HepG2 (cell line): ENCODE results near the gene LSM12. TPM values are rescaled to one million over a fixed set of nuclear protein-coding genes. Genes with fewer than 3 reads are reported as not detected.

Experiments
- ATAC-seq: fragments of 200-7000 bp; cut with Tn5 transposase; 3 replicates; pipeline ENCODE4 v1.9.1; 2020; ENCODE audit warnings: mild to moderate bottlenecking, moderate library complexity
- BruUV-seq: library from RNA; stranded (reverse); fragments of 400-500 nt; replicated peaks from 2 replicates; lab custom pipeline; 2021; lab: Mats Ljungman, UMichigan
- CTCF ChIA-PET: fragments of 300-600 bp; formaldehyde crosslinking; extraction: SDS; loops from one replicate; lab custom pipeline; 2021; ENCODE audit warnings: low total read pairs, inconsistent platforms, low intra/inter-chr PET ratio; lab: Yijun Ruan, JAX
- POLR2A ChIA-PET: fragments of 350-600 bp; sonication (Branson Sonifier 250); formaldehyde crosslinking; loops from one replicate; lab custom pipeline; 2020; ENCODE audit warnings: antibody characterized with exemption, inconsistent platforms; lab: Yijun Ruan, JAX
- DNase-seq: peaks from one replicate; pipeline ENCODE4 v3.0.0-alpha.2; 2015; ENCODE audit warnings: low spot score
- FAIRE-seq: peaks from 3 replicates; lab custom pipeline; 2011; peaks lifted over from hg19 to GRCh38; lab: Jason Lieb, UNC
- H2AFZ ChIP-seq: one replicate; pipeline ENCODE4 v1.6.1; 2011; ENCODE audit warnings: low read length, inconsistent platforms
- H3K27ac ChIP-seq: fragments of 300-600 bp; 3 replicates; pipeline ENCODE4 v1.8.0; 2011; ENCODE audit warnings: mixed run types, mild to moderate bottlenecking, mixed read lengths, low read length, inconsistent platforms; ENCODE audit not compliant: insufficient read depth; ENCODE audit errors: extremely low read length
- H3K27me3 ChIP-seq, 2 experiments: fragments of 200-600 bp in 1 of 2; 2 replicates in 1 of 2; 3 replicates in 1 of 2; pipeline versions ENCODE4 v1.6.0 to v1.8.0; 2011; ENCODE audit warnings: low read length in 2 of 2, mild to moderate bottlenecking in 2 of 2, moderate library complexity in 2 of 2, inconsistent platforms in 1 of 2; ENCODE audit not compliant: insufficient read depth in 2 of 2, control insufficient read depth in 1 of 2
- H3K36me3 ChIP-seq, 2 experiments: fragments of 200-600 bp in 1 of 2; replicated peaks in 1 of 2; 2 replicates in 1 of 2; 3 replicates in 1 of 2; pipeline versions ENCODE4 v1.5.1 to v1.8.0; 2011; ENCODE audit warnings: low read length in 2 of 2, inconsistent platforms in 1 of 2; ENCODE audit not compliant: insufficient read depth in 2 of 2, control insufficient read depth in 1 of 2
- H3K4me1 ChIP-seq: 2 replicates; pipeline ENCODE4 v1.5.1; 2012; ENCODE audit warnings: low read length, inconsistent platforms; ENCODE audit not compliant: insufficient read depth
- H3K4me2 ChIP-seq: 2 replicates; pipeline ENCODE4 v1.6.0; 2011; ENCODE audit warnings: low read depth, low read length, inconsistent platforms
- H3K4me3 ChIP-seq, 3 experiments: fragments of 200-600 bp in 1 of 3; sonication (generic), shearing (Covaris generic) in 1 of 3; replicated peaks in 1 of 3; 2 replicates each; pipeline ENCODE4 v1.5.1; 2011 to 2016; ENCODE audit warnings: low read length in 3 of 3, inconsistent platforms in 2 of 3, low read depth in 2 of 3, mild to moderate bottlenecking in 2 of 3, control low read depth in 1 of 3, mixed read lengths in 1 of 3; ENCODE audit not compliant: insufficient read depth in 1 of 3
- H3K79me2 ChIP-seq: one replicate; pipeline ENCODE4 v1.6.1; 2011; ENCODE audit warnings: low read length, inconsistent platforms; ENCODE audit not compliant: insufficient read depth
- H3K9ac ChIP-seq: 2 replicates; pipeline ENCODE4 v1.6.0; 2011; ENCODE audit warnings: mild to moderate bottlenecking, low read depth, low read length, inconsistent platforms; ENCODE audit not compliant: insufficient read depth
- H3K9me3 ChIP-seq: 2 replicates; pipeline ENCODE4 v1.5.1; 2012; ENCODE audit warnings: mild to moderate bottlenecking, low read length
- H4K20me1 ChIP-seq: 2 replicates; pipeline ENCODE4 v1.6.0; 2011; ENCODE audit warnings: inconsistent platforms, mild to moderate bottlenecking, low read length, moderate library complexity; ENCODE audit not compliant: insufficient read depth
- ARID3A ChIP-seq: IDR thresholded peaks from 2 replicates; pipeline ENCODE4 v1.6.1; 2012; ENCODE audit warnings: low read depth, low read length, improper control_type of control experiment
- DR1 ChIP-seq: sonication (generic); formaldehyde crosslinking; IDR thresholded peaks from 2 replicates; pipeline ENCODE4 v1.8.0; 2021; ENCODE audit warnings: mild to moderate bottlenecking, missing genetic modification reagents, inconsistent platforms
- ETV5 ChIP-seq: IDR thresholded peaks from 2 replicates; pipeline ENCODE4 v1.6.1; 2018; ENCODE audit warnings: missing biosample characterization, missing genetic modification reagents, inconsistent platforms, borderline replicate concordance
- HNF1B ChIP-seq: sonication (generic); formaldehyde crosslinking; IDR thresholded peaks from 2 replicates; pipeline ENCODE4 v1.5.1; 2020; ENCODE audit warnings: mild to moderate bottlenecking, moderate library complexity, missing genetic modification reagents
- KAT8 ChIP-seq: IDR thresholded peaks from 2 replicates; pipeline ENCODE4 v1.6.1; 2016; ENCODE audit warnings: missing genetic modification reagents, missing compliant biosample characterization
- KLF16 ChIP-seq, 2 experiments: sonication (generic) in 1 of 2; formaldehyde crosslinking in 1 of 2; IDR thresholded peaks; 2 replicates each; pipeline versions ENCODE4 v1.6.1 to v1.8.0; 2016 to 2023; ENCODE audit warnings: missing genetic modification reagents in 2 of 2, missing compliant biosample characterization in 1 of 2
- NR2C2 ChIP-seq: sonication (generic); formaldehyde crosslinking; IDR thresholded peaks from 2 replicates; pipeline ENCODE4 v1.4.0; 2020; ENCODE audit warnings: missing genetic modification reagents, mild to moderate bottlenecking, moderate library complexity, borderline replicate concordance
- PCBP1 ChIP-seq: fragments of 200-400 bp; formaldehyde crosslinking; IDR thresholded peaks from 2 replicates; pipeline ENCODE4 v1.6.1; 2017; ENCODE audit warnings: mild to moderate bottlenecking, low read depth, low read length, borderline replicate concordance
- POLR2AphosphoS5 ChIP-seq: IDR thresholded peaks from 2 replicates; pipeline ENCODE4 v1.6.1; 2012; ENCODE audit warnings: low read depth, low read length
- SAFB2 ChIP-seq: sonication (generic); formaldehyde crosslinking; IDR thresholded peaks from 2 replicates; pipeline ENCODE4 v1.5.1; 2020; ENCODE audit warnings: missing genetic modification reagents, low read depth, mild to moderate bottlenecking, borderline replicate concordance
- SALL2 ChIP-seq: sonication (generic); formaldehyde crosslinking; IDR thresholded peaks from 2 replicates; pipeline ENCODE4 v1.8.1; 2023; ENCODE audit warnings: mild to moderate bottlenecking, missing genetic modification reagents, inconsistent platforms
- THRA ChIP-seq: sonication (generic); formaldehyde crosslinking; IDR thresholded peaks from 2 replicates; pipeline ENCODE4 v1.4.0; 2020; ENCODE audit warnings: missing genetic modification reagents, borderline replicate concordance
- ZHX1 ChIP-seq: sonication (generic); formaldehyde crosslinking; IDR thresholded peaks from 2 replicates; pipeline ENCODE4 v1.8.1; 2022; ENCODE audit warnings: low read depth, mild to moderate bottlenecking, missing genetic modification reagents
- ZNF33A ChIP-seq: sonication (generic); formaldehyde crosslinking; IDR thresholded peaks from 2 replicates; pipeline ENCODE4 v1.5.1; 2020; ENCODE audit warnings: missing genetic modification reagents, mild to moderate bottlenecking, moderate library complexity, borderline replicate concordance
- ZNF460 ChIP-seq: sonication (generic); formaldehyde crosslinking; IDR thresholded peaks from 2 replicates; pipeline ENCODE4 v1.5.1; 2020; ENCODE audit warnings: missing genetic modification reagents, mild to moderate bottlenecking, borderline replicate concordance
- ZSCAN12 ChIP-seq: sonication (generic); formaldehyde crosslinking; IDR thresholded peaks from 2 replicates; pipeline ENCODE4 v1.9.0; 2021; ENCODE audit warnings: mild to moderate bottlenecking, missing genetic modification reagents
- WGBS: methylation state at CpG from one replicate; pipeline ENCODE4 v1.1.6; 2017; ENCODE audit warnings: low lambda C conversion rate; 5-methylcytosine and 5-hydroxymethylcytosine counted together
- in situ Hi-C: cut with HindIII; loops from 2 replicates; pipeline ENCODE4 v1.10.0; 2017; ENCODE audit warnings: low pct_unique_long_range_greater_than_20kb; ENCODE audit not compliant: extremely low pct_ligation_motif_present
- intact Hi-C: fragments of 100-400 bp; cut with micrococcal nuclease; formaldehyde crosslinking; loops from one replicate; pipeline ENCODE4 v1.10.0; 2022; ENCODE audit not compliant: unreplicated experiment
- polyA plus RNA-seq, 8 experiments: library from polyadenylated mRNA; depleted of rRNA in 3 of 8; stranded (reverse) in 7 of 8; unstranded in 1 of 8; fragments of >200 nt; fragmentation: Illumina TruSeq in 4 of 8; extraction: Trizol in 4 of 8; gene quantifications; 2 replicates each; pipeline versions ENCODE4 v1.2.1 to v1.2.3, GENCODE V29; 2011 to 2016; ENCODE audit warnings: low read depth in 4 of 8, missing spikeins in 1 of 8, mixed read lengths in 1 of 8; ENCODE audit not compliant: insufficient read depth in 1 of 8
- total RNA-seq, 5 experiments: library from RNA; depleted of rRNA; stranded (reverse); fragments of >200 nt; fragmentation: Illumina TruSeq; extraction: Trizol; gene quantifications; 2 replicates each; pipeline ENCODE4 v1.2.3, GENCODE V29; 2016; ENCODE audit warnings: low read depth in 1 of 5

Gene LSM12
- total and polyA plus RNA-seq, 2 of the 13 experiments (the other 11 are each of a cell fraction or from before 2014, with no cell fraction given) = 52.8 to 55.7 TPM

GRCh38 chr17:44001461-44001920, 65.0 kb downstream of the LSM12 start:
- H3K4me3 ChIP-seq = peak overlapping the region; percentile 18 to 60 (median 36)
- no peaks in the 10 kb centered on the region for H3K36me3 ChIP-seq
- POLR2A ChIA-PET = interaction anchor here (0.5 to 4.5 kb wide), 13 partner anchors 9 to 822 kb away, joined by 3 to 39 read pairs (median 4); partner anchors contain the start of genes HDAC5, LSM12 and TMEM101
- no peaks in the 10 kb centered on the region for H4K20me1 ChIP-seq
- no peak overlapping the region for H2AFZ ChIP-seq
- CTCF ChIA-PET = no interaction called here
- no peaks in the 10 kb centered on the region for H3K9me3 ChIP-seq
- H3K27me3 ChIP-seq = no peaks in the 10 kb centered on the region; a peak in 1 of 5 replicates
- peak overlapping the region; percentile 68 for H3K27ac ChIP-seq
- ATAC-seq = peak; percentile 85
- FAIRE-seq = peak; percentile 80
- no TSS peak for BruUV-seq
- intact Hi-C loops = loop anchor here (2.0 kb wide), 1 partner anchor 13 kb away; the partner anchor contains the start of gene TMEM101
- in situ Hi-C loops = no loop called here
- H3K9ac ChIP-seq = peak overlapping the region; percentile 62
- peaks cover 70% of the 10 kb centered on the region for H3K4me1 ChIP-seq
- H3K79me2 ChIP-seq = no peaks in the 10 kb centered on the region
- peak; percentile 80 for DNase-seq
- 0% methylated on average over 1 of the region's 2 CpGs for WGBS
- peak overlapping the region; percentile 88 for H3K4me2 ChIP-seq
- TF ChIP-seq DR1 = peak; percentile 13; the same call in 1 of the 2 replicates
- TF ChIP-seq KAT8 (CRISPR knock-in tag) = peak; percentile 55; the same call in 1 of the 2 replicates
- TF ChIP-seq KLF16 (CRISPR knock-in tag; IDR thresholded peaks at IDR 0.05) = peak in 1 of 2 experiments; percentile 93; a peak in 2 of 4 replicates
- peak; percentile 82 for TF ChIP-seq POLR2AphosphoS5
- peak; percentile 5; the same call in 1 of the 2 replicates for TF ChIP-seq ARID3A
- peak; percentile 54; the same call in 1 of the 2 replicates for TF ChIP-seq ZNF460 (CRISPR knock-in tag)
- TF ChIP-seq THRA = no peak
- no peak for TF ChIP-seq PCBP1
- no peak for TF ChIP-seq ZSCAN12 (CRISPR knock-in tag)
- peak; percentile 27; the same call in 1 of the 2 replicates for TF ChIP-seq SALL2 (CRISPR knock-in tag)
- TF ChIP-seq ZNF33A (CRISPR knock-in tag) = 0 out of 2 replicates have a peak, but pooled peaks have one; percentile 46
- no peak for TF ChIP-seq SAFB2 (CRISPR knock-in tag)
- TF ChIP-seq NR2C2 = peak; percentile 76
- TF ChIP-seq ZHX1 (CRISPR knock-in tag) = no peak
- peak; percentile 18; the same call in 1 of the 2 replicates for TF ChIP-seq ETV5 (CRISPR knock-in tag)
- peak; percentile 100 for TF ChIP-seq HNF1B
